K562 treated with DMSO at 1 percent for 24 hours (cell line): ENCODE data around the gene ZNF771. TPM values are rescaled to one million over a fixed set of nuclear protein-coding genes. Genes with fewer than 3 reads are reported as not detected.

Experiments used
- total RNA-seq: library from RNA; unstranded; fragments of 300-600 nt; gene quantifications from 2 replicates; pipeline ENCODE4 v1.2.3, GENCODE V29; 2022; ENCODE audit warnings: low read depth; ENCODE audit not compliant: insufficient read depth

Gene ZNF771
- 22.0 and 26.2 TPM in 2 replicates for total RNA-seq

GRCh38 chr16:30407102-30407803, at the start of gene ZNF771:
Gene ZNF771, plus strand, starts transcription at chr16:30407606. Its CDS starts 448 bp downstream, at chr16:30408054.

GRCh38 chr16:30370456-30371247, 36.8 kb upstream of the ZNF771 start, which contains the start of gene TBC1D10B:
Gene TBC1D10B, minus strand, starts transcription at chr16:30370494. Its CDS starts 311 bp downstream, at chr16:30370183.

GRCh38 chr16:30374538-30374937, 32.9 kb upstream of the ZNF771 start, which contains the start of gene MYL11:
Gene MYL11, plus strand, starts transcription at chr16:30374802. Its CDS starts 56 bp downstream, at chr16:30374858.

GRCh38 chr16:30382111-30382881, 25.1 kb upstream of the ZNF771 start, which contains the start of gene SEPTIN1:
Gene SEPTIN1, minus strand, starts transcription at chr16:30382561. Its CDS starts 19 bp downstream, at chr16:30382542.

GRCh38 chr16:30395155-30395991, 12.0 kb upstream of the ZNF771 start, which contains the start of gene ZNF48:
Gene ZNF48, plus strand, starts transcription at chr16:30395420. Its CDS starts 375 bp downstream, at chr16:30395795.

GRCh38 chr16:30429678-30430427, 22.4 kb downstream of the ZNF771 start, which contains the start of gene DCTPP1:
Gene DCTPP1, minus strand, starts transcription at chr16:30430030. Its CDS starts 50 bp downstream, at chr16:30429980.

GRCh38 chr16:30445408-30446202, 38.2 kb downstream of the ZNF771 start, which contains the start of gene SEPHS2:
Gene SEPHS2, minus strand, starts transcription at chr16:30445874. Its CDS starts 147 bp downstream, at chr16:30445727.

Other genes starting within 250 kb of the ZNF771 start
- 61.6 and 77.8 TPM in 2 replicates for gene CORO1A, start 224.0 kb upstream of the ZNF771 start, total RNA-seq
- gene BOLA2B, start 213.9 kb upstream of the ZNF771 start, total RNA-seq: 55.1 and 63.9 TPM in 2 replicates
- 90.4 and 95.5 TPM in 2 replicates for gene SLX1A, start 213.7 kb upstream of the ZNF771 start, total RNA-seq
- 4.1 TPM in 1 of 2 replicates, not detected in the other for gene SULT1A3, start 208.4 kb upstream of the ZNF771 start, total RNA-seq
- gene NPIPB13, start 159.1 kb upstream of the ZNF771 start, total RNA-seq: 0.41 and 1.0 TPM in 2 replicates
- gene CD2BP2, start 52.3 kb upstream of the ZNF771 start, total RNA-seq: 40.1 and 42.1 TPM in 2 replicates
- gene TBC1D10B, start 37.1 kb upstream of the ZNF771 start, total RNA-seq: 78.2 and 80.1 TPM in 2 replicates
- gene MYL11, start 32.8 kb upstream of the ZNF771 start, total RNA-seq: 0.90 TPM in 1 of 2 replicates, not detected in the other
- 2.6 TPM in 2 replicates for gene SEPTIN1, start 25.0 kb upstream of the ZNF771 start, total RNA-seq
- 11.8 and 12.2 TPM in 2 replicates for gene ZNF48, start 12.2 kb upstream of the ZNF771 start, total RNA-seq
- 66.8 and 67.1 TPM in 2 replicates for gene DCTPP1, start 22.4 kb downstream of the ZNF771 start, total RNA-seq
- gene SEPHS2, start 38.3 kb downstream of the ZNF771 start, total RNA-seq: 88.1 and 90.4 TPM in 2 replicates
- not detected in 2 replicates for gene ITGAL, start 65.1 kb downstream of the ZNF771 start, total RNA-seq
- 79.0 and 80.1 TPM in 2 replicates for gene ZNF768, start 119.0 kb downstream of the ZNF771 start, total RNA-seq
- gene ZNF747, start 127.3 kb downstream of the ZNF771 start, total RNA-seq: 4.0 and 5.9 TPM in 2 replicates
- gene ZNF764, start 150.8 kb downstream of the ZNF771 start, total RNA-seq: 11.6 and 14.7 TPM in 2 replicates
- gene ZNF688, start 164.1 kb downstream of the ZNF771 start, total RNA-seq: 11.1 and 12.9 TPM in 2 replicates
- 4.4 and 5.6 TPM in 2 replicates for gene ZNF785, start 178.1 kb downstream of the ZNF771 start, total RNA-seq
- gene ZNF689, start 202.8 kb downstream of the ZNF771 start, total RNA-seq: 12.7 and 15.4 TPM in 2 replicates
- gene PRR14, start 243.4 kb downstream of the ZNF771 start, total RNA-seq: 66.5 and 87.0 TPM in 2 replicates